Astrocyte (in vitro differentiated cells and primary cell): ENCODE data around the gene PATJ. TPM values are rescaled to one million over a fixed set of nuclear protein-coding genes. Genes with fewer than 3 reads are reported as not detected.
A peak's percentile ranks its signal among the peaks of the same experiment; 100 is the strongest.

Experiments used
- DNase-seq: peaks from one replicate; pipeline ENCODE4 v3.0.0-alpha.2; 2010; ENCODE audit warnings: low read depth
- FAIRE-seq: peaks from 2 replicates; lab custom pipeline; 2011; peaks lifted over from hg19 to GRCh38; lab: Jason Lieb, UNC
- H2AFZ ChIP-seq: 2 replicates; pipeline ENCODE4 v1.6.0; 2012; ENCODE audit warnings: low read depth, low read length, inconsistent platforms
- H3K27ac ChIP-seq: 2 replicates; pipeline ENCODE4 v1.5.1; 2011; ENCODE audit warnings: low read depth, low read length, inconsistent platforms
- H3K27me3 ChIP-seq: 2 replicates; pipeline ENCODE4 v1.6.0; 2011; ENCODE audit warnings: low read length, inconsistent platforms; ENCODE audit not compliant: insufficient read depth
- H3K36me3 ChIP-seq: 2 replicates; pipeline ENCODE4 v1.5.1; 2011; ENCODE audit warnings: low read length, inconsistent platforms; ENCODE audit not compliant: insufficient read depth
- H3K4me1 ChIP-seq: 2 replicates; pipeline ENCODE4 v1.5.1; 2011; ENCODE audit warnings: low read length, inconsistent platforms; ENCODE audit not compliant: insufficient read depth
- H3K4me2 ChIP-seq: 2 replicates; pipeline ENCODE4 v1.6.0; 2012; ENCODE audit warnings: low read length, inconsistent platforms
- H3K4me3 ChIP-seq: 2 replicates; pipeline ENCODE4 v1.5.1; 2011; ENCODE audit warnings: low read depth, mild to moderate bottlenecking, low read length, inconsistent platforms; ENCODE audit not compliant: insufficient read depth
- H3K79me2 ChIP-seq: 2 replicates; pipeline ENCODE4 v1.6.0; 2012; ENCODE audit warnings: mild to moderate bottlenecking, low read length, inconsistent platforms; ENCODE audit not compliant: insufficient read depth
- H3K9ac ChIP-seq: 2 replicates; pipeline ENCODE4 v1.6.0; 2012; ENCODE audit warnings: mild to moderate bottlenecking, low read length, inconsistent platforms
- H3K9me3 ChIP-seq: 2 replicates; pipeline ENCODE4 v1.5.1; 2012; ENCODE audit warnings: low read depth, mild to moderate bottlenecking, low read length, inconsistent platforms; ENCODE audit not compliant: insufficient read depth
- H4K20me1 ChIP-seq: 2 replicates; pipeline ENCODE4 v1.6.0; 2012; ENCODE audit warnings: low read length, inconsistent platforms; ENCODE audit not compliant: insufficient read depth
- H3K27ac Mint-ChIP-seq: one replicate; pipeline ENCODE4 v1.8.0; 2021; ENCODE audit warnings: mild to moderate bottlenecking, mixed read lengths; ENCODE audit not compliant: unreplicated experiment
- H3K27me3 Mint-ChIP-seq: one replicate; pipeline ENCODE4 v1.8.0; 2021; ENCODE audit warnings: low read depth, mixed read lengths; ENCODE audit not compliant: unreplicated experiment
- H3K36me3 Mint-ChIP-seq: one replicate; pipeline ENCODE4 v1.8.0; 2021; ENCODE audit warnings: low read depth, mixed read lengths; ENCODE audit not compliant: unreplicated experiment
- H3K4me1 Mint-ChIP-seq: one replicate; pipeline ENCODE4 v1.8.0; 2021; ENCODE audit warnings: low read depth, mixed read lengths; ENCODE audit not compliant: unreplicated experiment
- H3K4me3 Mint-ChIP-seq: one replicate; pipeline ENCODE4 v1.8.0; 2021; ENCODE audit warnings: mild to moderate bottlenecking, moderate library complexity, mixed read lengths; ENCODE audit not compliant: unreplicated experiment
- H3K9me3 Mint-ChIP-seq: one replicate; pipeline ENCODE4 v1.8.0; 2021; ENCODE audit warnings: mild to moderate bottlenecking, mixed read lengths; ENCODE audit not compliant: unreplicated experiment
- EZH2 ChIP-seq: IDR thresholded peaks from 2 replicates; pipeline ENCODE4 v1.6.1; 2012; ENCODE audit warnings: mild to moderate bottlenecking, low read length, inconsistent platforms; ENCODE audit not compliant: insufficient read depth
- total RNA-seq: library from RNA; stranded (reverse); gene quantifications from 2 replicates; pipeline ENCODE4 v1.2.1, GENCODE V29; 2021
- TF ChIP-seq, protein P1 (sequence below): IDR thresholded peaks from 2 replicates; pipeline ENCODE4 v1.5.1; 2011; ENCODE audit warnings: low read depth, mild to moderate bottlenecking, inconsistent platforms, low read length, moderate library complexity; ENCODE audit not compliant: insufficient read depth

The PATJ gene
- total RNA-seq, 1 donor from 2014 or later: 11.0 TPM

DNA sequence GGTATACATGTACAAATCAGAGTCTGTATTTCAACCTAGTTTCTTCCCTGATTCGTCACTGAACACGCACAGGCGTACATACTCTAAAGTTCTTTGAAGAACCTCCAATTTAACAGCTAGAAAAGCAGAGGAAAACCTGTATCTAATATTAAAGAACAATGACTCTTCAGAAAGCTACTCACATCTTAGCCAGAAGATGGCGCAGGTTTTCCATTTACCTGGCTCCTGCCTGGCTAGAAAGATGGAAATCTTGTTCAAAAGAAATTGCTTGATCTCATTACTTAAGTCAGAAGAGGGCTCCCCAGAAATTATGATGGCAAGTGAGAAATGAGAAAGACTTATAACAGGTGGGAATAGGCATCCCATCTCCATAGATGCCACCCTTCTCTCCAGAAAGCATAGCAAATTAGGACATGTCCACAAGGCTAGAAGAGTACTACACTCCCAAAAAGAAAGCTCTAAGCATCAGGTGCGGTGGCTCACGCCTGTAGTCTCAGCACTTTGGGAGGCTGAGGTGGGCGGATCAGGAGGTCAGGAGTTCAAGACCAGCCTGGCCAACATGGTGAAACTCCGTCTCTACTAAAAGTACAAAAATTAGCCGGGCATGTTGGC is 433.4 kb downstream of the PATJ start:
- H3K9me3 ChIP-seq: no peaks in the 10 kb centered on the region
- H3K79me2 ChIP-seq: no peaks in the 10 kb centered on the region
- DNase-seq (peak; percentile 17), FAIRE-seq (no peak)
- no peak overlapping the region for H3K27ac ChIP-seq
- no peak overlapping the region for H3K4me3 Mint-ChIP-seq
- H3K9ac ChIP-seq: no peak overlapping the region
- H3K27me3 ChIP-seq: peaks cover 7% of the 10 kb centered on the region
- no peaks in the 10 kb centered on the region for H3K36me3 Mint-ChIP-seq
- H2AFZ ChIP-seq: no peak overlapping the region
- H3K36me3 ChIP-seq: no peaks in the 10 kb centered on the region
- TF ChIP-seq EZH2: no peak
- TF ChIP-seq, protein P1, sequence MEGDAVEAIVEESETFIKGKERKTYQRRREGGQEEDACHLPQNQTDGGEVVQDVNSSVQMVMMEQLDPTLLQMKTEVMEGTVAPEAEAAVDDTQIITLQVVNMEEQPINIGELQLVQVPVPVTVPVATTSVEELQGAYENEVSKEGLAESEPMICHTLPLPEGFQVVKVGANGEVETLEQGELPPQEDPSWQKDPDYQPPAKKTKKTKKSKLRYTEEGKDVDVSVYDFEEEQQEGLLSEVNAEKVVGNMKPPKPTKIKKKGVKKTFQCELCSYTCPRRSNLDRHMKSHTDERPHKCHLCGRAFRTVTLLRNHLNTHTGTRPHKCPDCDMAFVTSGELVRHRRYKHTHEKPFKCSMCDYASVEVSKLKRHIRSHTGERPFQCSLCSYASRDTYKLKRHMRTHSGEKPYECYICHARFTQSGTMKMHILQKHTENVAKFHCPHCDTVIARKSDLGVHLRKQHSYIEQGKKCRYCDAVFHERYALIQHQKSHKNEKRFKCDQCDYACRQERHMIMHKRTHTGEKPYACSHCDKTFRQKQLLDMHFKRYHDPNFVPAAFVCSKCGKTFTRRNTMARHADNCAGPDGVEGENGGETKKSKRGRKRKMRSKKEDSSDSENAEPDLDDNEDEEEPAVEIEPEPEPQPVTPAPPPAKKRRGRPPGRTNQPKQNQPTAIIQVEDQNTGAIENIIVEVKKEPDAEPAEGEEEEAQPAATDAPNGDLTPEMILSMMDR: peak; percentile 82
- H3K4me1 Mint-ChIP-seq: peaks cover 2% of the 10 kb centered on the region
- H3K27ac Mint-ChIP-seq: no peak overlapping the region
- no peaks in the 10 kb centered on the region for H3K9me3 Mint-ChIP-seq
- peaks cover 12% of the 10 kb centered on the region for H3K27me3 Mint-ChIP-seq
- no peak overlapping the region for H3K4me3 ChIP-seq
- no peak overlapping the region for H3K4me2 ChIP-seq
- H4K20me1 ChIP-seq: no peaks in the 10 kb centered on the region
- no peaks in the 10 kb centered on the region for H3K4me1 ChIP-seq

DNA sequence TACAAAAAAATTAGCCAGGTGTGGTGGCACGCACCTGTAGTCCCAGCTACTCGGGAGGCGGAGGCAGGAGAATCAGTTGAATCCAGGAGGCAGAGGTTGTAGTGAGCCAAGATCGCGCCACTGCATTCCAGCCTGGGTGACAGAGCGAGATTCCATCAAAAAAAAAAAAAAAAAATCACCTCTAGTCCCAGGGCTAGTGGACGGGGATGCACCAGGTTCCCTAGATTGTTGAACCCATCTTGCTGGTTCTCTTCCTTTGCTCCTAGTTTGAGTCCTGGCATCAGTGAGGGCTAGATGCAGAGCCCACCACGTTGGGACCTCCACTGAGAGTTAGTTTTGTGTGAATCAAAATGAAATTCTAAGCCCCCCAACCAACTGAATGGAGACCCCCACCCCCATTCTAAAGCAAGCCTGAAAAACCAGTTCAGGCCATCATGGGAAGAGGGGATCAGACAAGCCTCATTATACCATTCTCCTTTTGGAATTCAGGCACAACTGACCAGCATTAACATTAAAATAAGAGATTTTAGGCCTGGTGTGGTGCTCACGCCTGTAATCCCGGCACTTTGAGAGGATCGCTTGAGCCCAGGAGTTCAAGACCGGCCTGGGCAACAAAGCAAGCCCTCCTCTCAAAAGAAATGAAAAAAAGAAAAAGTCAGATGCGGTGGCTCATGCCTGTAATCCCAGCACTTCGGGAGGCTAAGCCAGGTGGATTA is 434.5 kb downstream of the PATJ start:
- no peak for DNase-seq
- Histone ChIP-seq H3K27ac (no peak overlapping the region), H2AFZ (no peak overlapping the region), H3K27me3 (peaks cover 13% of the 10 kb centered on the region), H4K20me1 (no peaks in the 10 kb centered on the region), H3K4me3 (no peak overlapping the region), H3K79me2 (no peaks in the 10 kb centered on the region), H3K9me3 (no peaks in the 10 kb centered on the region), H3K4me2 (no peak overlapping the region), H3K9ac (no peak overlapping the region), H3K4me1 (no peaks in the 10 kb centered on the region), H3K36me3 (no peaks in the 10 kb centered on the region)
- no peak for TF ChIP-seq EZH2
- TF ChIP-seq, protein P1: no peak
- Mint-ChIP-seq H3K4me1 (peaks cover 6% of the 10 kb centered on the region), H3K27me3 (peaks cover 15% of the 10 kb centered on the region), H3K9me3 (no peaks in the 10 kb centered on the region), H3K4me3 (no peak overlapping the region), H3K27ac (no peak overlapping the region), H3K36me3 (no peaks in the 10 kb centered on the region)
- no peak for FAIRE-seq

DNA sequence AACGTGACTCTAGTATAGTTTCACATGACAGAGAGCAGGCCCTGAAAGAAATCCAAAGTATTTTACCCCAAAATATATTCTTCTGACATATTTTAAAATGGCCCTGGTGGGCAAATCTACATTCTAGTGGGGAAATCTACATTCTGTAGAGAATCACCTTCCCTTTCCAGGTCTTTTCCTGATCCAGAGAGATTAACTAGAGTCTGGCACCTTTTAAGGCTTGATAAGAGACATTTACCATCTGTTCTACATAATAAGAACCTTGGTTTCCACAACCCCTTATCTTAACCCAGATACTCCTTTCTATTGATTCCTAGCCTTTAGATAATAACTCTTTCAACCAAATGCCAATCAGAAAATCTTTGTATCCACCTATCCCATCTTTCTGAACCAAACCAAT is 435.3 kb downstream of the PATJ start:
- H3K79me2 ChIP-seq: no peaks in the 10 kb centered on the region
- no peak overlapping the region for H3K4me3 ChIP-seq
- Mint-ChIP-seq H3K27ac (no peak overlapping the region), H3K4me1 (peaks cover 6% of the 10 kb centered on the region), H3K36me3 (no peaks in the 10 kb centered on the region), H3K4me3 (no peak overlapping the region), H3K27me3 (peaks cover 21% of the 10 kb centered on the region), H3K9me3 (no peaks in the 10 kb centered on the region)
- H3K9ac ChIP-seq: no peak overlapping the region
- H3K9me3 ChIP-seq: no peaks in the 10 kb centered on the region
- no peak overlapping the region for H2AFZ ChIP-seq
- H3K27ac ChIP-seq: no peak overlapping the region
- H3K36me3 ChIP-seq: no peaks in the 10 kb centered on the region
- no peaks in the 10 kb centered on the region for H3K4me1 ChIP-seq
- no peak for FAIRE-seq
- no peak for TF ChIP-seq EZH2
- H4K20me1 ChIP-seq: no peaks in the 10 kb centered on the region
- no peak for DNase-seq
- H3K4me2 ChIP-seq: no peak overlapping the region
- peaks cover 18% of the 10 kb centered on the region for H3K27me3 ChIP-seq
